CMK (cell line): ENCODE measurements around the gene SREBF2.
"Not testable (repeated sequence)": the region's sequence is repeated elsewhere in the genome, so short reads cannot be mapped to it uniquely, and the experiment has no call there.

Source experiments
- DNase-seq: peaks from one replicate; pipeline ENCODE4 v3.0.0-alpha.2; 2010; ENCODE audit warnings: low read depth

The SREBF2 gene

GRCh38 chr22:41947424-41948080 lies 114.6 kb downstream of the SREBF2 start:
- DNase-seq, result no peak

- no peak for DNase-seq
Measured at GRCh38 chr22:41948142-41948541, 115.2 kb downstream of the SREBF2 start.

GRCh38 chr22:41948928-41949296 lies 116.0 kb downstream of the SREBF2 start:
- DNase-seq, result not testable (repeated sequence)

GRCh38 chr22:41949297-41949965 lies 116.5 kb downstream of the SREBF2 start:
- no peak for DNase-seq

- DNase-seq, result no peak
Measured at GRCh38 chr22:41951898-41952474, 119.1 kb downstream of the SREBF2 start, which contains the start of gene SMIM45. Gene SMIM45 (plus strand): TSS chr22:41952150.

GRCh38 chr22:41952713-41953112 lies 119.8 kb downstream of the SREBF2 start:
- DNase-seq, result no peak
